Activated T-cell treated with anti-CD3 and anti-CD28 coated beads, Interleukin-2, amount 50 U/mL, for 4 hours (primary cell): ENCODE results near the gene MLLT10. TPM values are rescaled to one million over a fixed set of nuclear protein-coding genes. Genes with fewer than 3 reads are reported as not detected.

Experiments used
- ATAC-seq, 2 donors: fragments of 200-7000 bp; cut with Tn5 transposase; one replicate each; pipeline ENCODE4 v1.10.0; 2021
- DNase-seq: peaks from one replicate; pipeline ENCODE4 v3.0.0-alpha.2; 2020
- H3K27me3 Mint-ChIP-seq: one replicate; pipeline ENCODE4 v1.8.0; 2021; ENCODE audit warnings: low read depth, mixed read lengths
- H3K36me3 Mint-ChIP-seq: one replicate; pipeline ENCODE4 v1.8.0; 2022; ENCODE audit warnings: mixed read lengths; ENCODE audit not compliant: insufficient read depth
- H3K4me1 Mint-ChIP-seq: one replicate; pipeline ENCODE4 v1.8.0; 2021; ENCODE audit warnings: low read depth, mixed read lengths
- H3K4me3 Mint-ChIP-seq: one replicate; pipeline ENCODE4 v1.8.0; 2021; ENCODE audit warnings: mild to moderate bottlenecking, moderate library complexity, mixed read lengths
- H3K9me3 Mint-ChIP-seq: one replicate; pipeline ENCODE4 v1.8.0; 2021; ENCODE audit warnings: mixed read lengths
- total RNA-seq, 3 donors: library from RNA; stranded (reverse); gene quantifications; one replicate each; pipeline ENCODE4 v1.2.1, GENCODE V29; 2021

MLLT10 gene
- total RNA-seq, 3 donors from 2014 or later, result 28.6 to 30.6 (median 29.4) TPM

- H3K27me3 Mint-ChIP-seq, result no peaks in the 10 kb centered on the region
Measured at GRCh38 chr10:21791276-21791675, 257.2 kb downstream of the MLLT10 start.

More at GRCh38 chr10:21791276-21791675, 257.2 kb downstream of the MLLT10 start:
- H3K9me3 Mint-ChIP-seq, result peaks cover 13% of the 10 kb centered on the region
- peaks cover 16% of the 10 kb centered on the region for H3K36me3 Mint-ChIP-seq
- no peak overlapping the region for H3K4me3 Mint-ChIP-seq
- peaks cover 3% of the 10 kb centered on the region for H3K4me1 Mint-ChIP-seq
- no peak for DNase-seq
- no peak for ATAC-seq

Other genes with a start within 250 kb of the MLLT10 start
- gene SKIDA1, start 8.6 kb upstream of the MLLT10 start, total RNA-seq, result not detected